ENCODE results near the gene CD302.
"Not testable (repeated sequence)": the region's sequence is repeated elsewhere in the genome, so short reads cannot be mapped to it uniquely, and the experiment has no call there.

CD302 gene

DNA sequence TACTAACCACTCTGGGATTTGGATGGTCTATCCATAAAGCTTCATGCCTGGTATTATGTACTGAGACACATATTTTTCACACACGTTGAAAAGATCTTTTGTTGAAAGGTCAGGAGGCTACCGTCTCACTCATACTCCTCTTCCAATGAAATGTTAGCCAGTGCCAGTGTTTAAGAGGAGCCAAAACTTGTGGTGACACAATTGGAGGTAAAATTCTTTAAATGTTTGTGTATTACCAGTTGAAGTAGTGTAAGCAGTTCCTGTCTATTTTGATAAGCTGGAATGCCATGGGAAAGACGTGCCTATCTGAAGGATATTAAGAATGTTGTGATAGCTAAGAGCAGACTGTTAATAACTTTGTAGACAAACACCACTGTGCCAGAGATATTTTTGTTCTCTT is 53.6 kb downstream of the CD302 start:
- DNase-seq: no peak

DNA sequence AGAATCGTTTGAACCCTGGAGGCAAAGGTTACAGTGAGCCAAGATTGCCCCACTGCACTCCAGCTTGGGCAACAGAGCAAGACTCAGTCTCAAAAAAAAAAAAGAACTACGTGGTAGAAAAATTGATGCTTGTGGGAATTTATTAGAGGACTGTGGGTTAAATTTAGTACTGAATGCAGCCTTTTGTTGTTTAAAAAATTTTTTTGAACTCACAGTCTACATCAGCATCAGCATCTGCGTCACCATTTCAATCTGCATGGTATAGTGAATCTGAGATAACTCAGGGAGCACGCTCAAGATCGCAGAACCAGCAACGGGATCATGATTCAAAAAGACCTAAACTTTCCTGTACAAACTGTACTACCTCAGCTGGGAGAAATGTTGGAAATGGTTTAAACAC is 55.2 kb downstream of the CD302 start:
- no peak for DNase-seq

GRCh38 chr2:159738509-159739390 is 59.3 kb downstream of the CD302 start:
- DNase-seq: no peak

DNA sequence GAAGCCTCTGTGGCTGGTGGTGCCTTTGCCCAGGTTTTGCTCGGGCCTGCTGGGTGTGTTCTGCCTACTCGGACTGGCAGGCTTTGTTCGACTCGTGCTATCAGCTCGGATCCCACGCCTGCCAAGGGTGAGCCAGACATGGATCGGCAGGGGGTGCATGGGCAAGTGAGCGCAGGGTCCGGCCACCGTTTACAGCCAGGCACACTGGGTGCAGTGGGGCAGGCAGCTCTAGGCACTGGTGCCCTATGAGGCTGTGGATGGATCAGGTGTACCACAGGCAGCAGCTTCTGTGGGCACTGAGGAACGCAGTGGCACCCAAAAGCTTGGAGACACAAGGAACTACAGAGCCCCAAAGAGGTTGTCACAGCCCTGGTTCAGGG is 60.1 kb downstream of the CD302 start:
- DNase-seq: no peak

DNA sequence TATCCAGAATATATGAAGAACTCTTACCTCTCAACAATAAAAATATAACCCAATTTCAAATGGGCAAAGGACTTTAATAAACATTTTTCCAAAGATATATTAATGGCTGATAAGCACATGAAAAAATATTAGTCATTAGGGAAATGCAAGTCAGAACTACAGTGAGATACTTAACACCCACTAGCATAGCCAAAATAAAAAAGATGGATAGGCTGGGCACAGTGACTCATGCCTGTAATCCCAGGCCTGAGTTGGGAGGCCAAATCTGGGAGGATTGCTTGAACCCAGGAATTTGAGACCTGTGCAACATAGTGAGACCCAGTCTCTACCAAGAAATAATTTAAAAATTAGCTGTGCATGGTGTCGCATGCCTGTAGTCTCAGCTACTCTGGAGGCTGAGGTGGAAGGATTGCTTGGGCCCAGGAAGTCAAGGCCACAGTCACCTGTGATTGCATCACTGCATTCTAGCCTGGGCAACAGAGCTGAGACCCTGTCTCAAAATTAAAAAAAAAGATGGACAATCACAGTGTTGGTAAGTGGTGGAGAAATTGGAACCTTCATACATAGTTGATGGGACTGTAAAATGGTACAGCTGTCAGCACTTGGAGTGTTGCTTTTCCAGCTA is 60.6 kb downstream of the CD302 start:
- DNase-seq: no peak

- DNase-seq: no peak
Measured at GRCh38 chr2:159736048-159736447, 62.0 kb downstream of the CD302 start.

DNA sequence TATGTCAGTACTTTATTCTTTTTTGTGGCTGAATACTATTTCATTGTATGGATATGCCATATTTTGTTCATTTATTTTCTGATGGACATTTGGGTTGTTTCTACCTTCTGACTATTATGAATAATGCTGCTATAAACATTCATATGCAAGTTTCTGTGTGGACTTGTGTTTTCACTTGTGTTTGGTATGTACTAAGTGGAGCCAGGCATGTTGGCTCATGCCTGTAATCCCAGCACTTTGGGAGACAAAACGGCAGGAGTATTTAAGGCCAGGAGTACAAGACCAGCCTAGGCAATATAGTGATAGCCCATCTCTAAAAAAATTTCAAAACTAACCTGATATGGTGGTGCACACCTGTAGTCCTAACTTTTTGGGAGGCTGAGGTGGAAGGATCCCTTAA is 62.4 kb downstream of the CD302 start:
- no peak for DNase-seq

GRCh38 chr2:159728629-159729028 is 69.4 kb downstream of the CD302 start:
- no peak for DNase-seq

- no peak for DNase-seq
Measured at GRCh38 chr2:159725713-159726112, 72.3 kb downstream of the CD302 start.

DNA sequence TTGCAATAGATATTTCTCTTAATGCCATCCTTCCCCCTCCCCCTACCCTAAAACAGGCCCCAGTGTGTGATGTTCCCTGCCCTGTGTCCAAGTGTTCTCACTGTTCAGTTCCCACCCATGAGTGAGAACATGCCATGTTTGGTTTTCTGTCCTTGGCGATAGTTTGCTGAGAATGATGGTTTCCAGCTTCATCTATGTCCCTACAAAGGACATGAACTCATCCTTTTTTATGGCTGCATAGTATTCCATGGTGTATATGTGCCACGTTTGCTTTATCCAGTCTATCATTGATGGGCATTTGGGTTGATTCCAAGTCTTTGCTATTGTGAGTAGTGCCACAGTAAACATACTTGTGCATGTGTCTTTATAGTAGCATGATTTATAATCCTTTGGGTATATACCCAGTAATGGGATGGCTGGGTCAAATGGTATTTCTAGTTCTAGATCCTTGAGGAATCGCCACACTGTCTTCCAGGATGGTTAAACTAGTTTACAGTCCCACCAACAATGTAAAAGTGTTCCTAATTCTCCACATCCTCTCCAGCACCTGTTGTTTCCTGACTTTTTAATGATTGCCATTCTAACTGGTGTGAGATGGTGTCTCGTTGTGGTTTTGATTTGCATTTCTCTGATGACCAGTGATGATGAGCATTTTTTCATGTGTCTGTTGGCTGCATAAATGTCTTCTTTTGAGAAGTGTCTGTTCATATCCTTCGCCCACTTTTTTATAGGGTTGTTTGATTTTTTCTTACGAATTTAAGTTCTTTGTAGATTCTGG is 73.0 kb downstream of the CD302 start:
- DNase-seq: not testable (repeated sequence)

DNA sequence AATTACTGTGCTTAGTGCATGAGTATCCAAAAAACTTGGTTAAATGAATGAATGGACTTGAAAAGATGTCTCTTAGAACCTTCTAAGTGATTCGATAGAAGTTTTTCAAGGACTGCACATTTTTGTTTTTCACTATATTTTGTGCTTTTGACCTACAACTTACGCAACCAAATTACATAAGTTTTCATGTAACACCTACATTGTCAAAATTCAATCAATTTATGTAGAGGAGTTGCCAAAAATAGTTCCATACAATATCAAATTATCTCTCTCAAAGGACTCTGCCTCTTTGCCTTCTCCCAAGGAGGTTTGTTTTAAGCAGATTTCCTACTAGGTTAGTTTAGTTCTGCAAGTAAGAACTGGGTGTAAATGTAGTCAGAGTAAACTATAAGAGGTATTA is 75.4 kb downstream of the CD302 start:
- DNase-seq: no peak

GRCh38 chr2:159720676-159721075 is 77.3 kb downstream of the CD302 start:
- no peak for DNase-seq

All from activated effector memory CD4-positive, alpha-beta T cell treated with anti-CD3 and anti-CD28 coated beads, Interleukin-2, amount 50 U/mL, for 16 hours (primary cell).